GM12875 (cell line): ENCODE data around the gene MFSD11.

Experiments used
- H3K4me3 ChIP-seq: one replicate; pipeline ENCODE4 v1.5.1; 2011; ENCODE audit warnings: low read depth, low read length, control low read depth
- CTCF ChIP-seq: IDR thresholded peaks from 2 replicates; pipeline ENCODE4 v1.5.1; 2011; ENCODE audit warnings: low read depth, mild to moderate bottlenecking, control low read depth, inconsistent platforms, low read length, moderate library complexity, borderline replicate concordance; ENCODE audit not compliant: insufficient read depth

MFSD11 gene

GRCh38 chr17:76791053-76791980 lies 53.4 kb downstream of the MFSD11 start:
- TF ChIP-seq CTCF = no peak
- no peak overlapping the region for H3K4me3 ChIP-seq

GRCh38 chr17:76792348-76792747 lies 54.4 kb downstream of the MFSD11 start:
- TF ChIP-seq CTCF = no peak
- H3K4me3 ChIP-seq = no peak overlapping the region

- H3K4me3 ChIP-seq = no peak overlapping the region
- TF ChIP-seq CTCF = peak; percentile 41; the same call in 1 of the 2 replicates
These were observed 55.9 kb downstream of the MFSD11 start for GRCh38 chr17:76793775-76794174.

- no peak overlapping the region for H3K4me3 ChIP-seq
- TF ChIP-seq CTCF = no peak
These were observed 58.2 kb downstream of the MFSD11 start for GRCh38 chr17:76796081-76796480.

GRCh38 chr17:76797241-76797840 lies 59.4 kb downstream of the MFSD11 start:
- no peak for TF ChIP-seq CTCF
- no peak overlapping the region for H3K4me3 ChIP-seq

GRCh38 chr17:76801706-76802105 lies 63.8 kb downstream of the MFSD11 start:
- no peak overlapping the region for H3K4me3 ChIP-seq

More at GRCh38 chr17:76801706-76802105, 63.8 kb downstream of the MFSD11 start:
- no peak for TF ChIP-seq CTCF
